ENCODE data around the gene TMEM198.
A peak's percentile ranks its signal among the peaks of the same experiment; 100 is the strongest.

Gene TMEM198

GRCh38 chr2:219526320-219527075 is 17.3 kb upstream of the TMEM198 start:
- DNase-seq: no peak

GRCh38 chr2:219527076-219527394 is 16.8 kb upstream of the TMEM198 start:
- no peak for DNase-seq

- DNase-seq: no peak
Observed at GRCh38 chr2:219527472-219527871, 16.4 kb upstream of the TMEM198 start.

- peak; percentile 18 to 76 for DNase-seq
Observed at GRCh38 chr2:219530048-219530963, 13.5 kb upstream of the TMEM198 start.

- no peak for DNase-seq
Observed at GRCh38 chr2:219531639-219532377, 12.0 kb upstream of the TMEM198 start.

GRCh38 chr2:219532378-219532649 is 11.5 kb upstream of the TMEM198 start:
- DNase-seq: no peak

- no peak for DNase-seq
Observed at GRCh38 chr2:219533930-219534661, 9.7 kb upstream of the TMEM198 start.

- no peak for DNase-seq
Observed at GRCh38 chr2:219536425-219536824, 7.4 kb upstream of the TMEM198 start.

GRCh38 chr2:219536967-219537366 is 6.9 kb upstream of the TMEM198 start:
- no peak for DNase-seq

GRCh38 chr2:219537657-219538488 is 6.0 kb upstream of the TMEM198 start:
- no peak for DNase-seq

- DNase-seq: no peak
Observed at GRCh38 chr2:219538504-219538951, 5.3 kb upstream of the TMEM198 start.

GRCh38 chr2:219538956-219539788 is 4.7 kb upstream of the TMEM198 start:
- no peak for DNase-seq

GRCh38 chr2:219539926-219540678 is 3.7 kb upstream of the TMEM198 start:
- no peak for DNase-seq

- no peak for DNase-seq
Observed at GRCh38 chr2:219540784-219541504, 2.9 kb upstream of the TMEM198 start.

- peak in 1 of 2 experiments; percentile 70 for DNase-seq
Observed at GRCh38 chr2:219541611-219542180, 2.1 kb upstream of the TMEM198 start.

- DNase-seq: peak in 1 of 2 experiments; percentile 57
Observed at GRCh38 chr2:219542931-219543595, 765 bp upstream of the TMEM198 start.

GRCh38 chr2:219544567-219544966 is 739 bp downstream of the TMEM198 start:
- no peak for DNase-seq

GRCh38 chr2:219545295-219545942 is 1.6 kb downstream of the TMEM198 start:
- DNase-seq: no peak

All from SW 1271 (cell line).